H1 (cell line): Measurements from ENCODE around the gene RASD1. TPM values are rescaled to one million over a fixed set of nuclear protein-coding genes. Genes with fewer than 3 reads are reported as not detected.

Experiments used
- CEBPB ChIP-seq: IDR thresholded peaks from 2 replicates; pipeline ENCODE4 v1.6.1; 2012; ENCODE audit warnings: low read depth, low read length
- GTF2F1 ChIP-seq: IDR thresholded peaks from 2 replicates; pipeline ENCODE4 v1.6.1; 2012; ENCODE audit warnings: low read depth, low read length, improper control_type of control experiment, borderline replicate concordance
- PHF8 ChIP-seq: fragments of 200-600 bp; sonication (generic); conservative IDR thresholded peaks from 2 replicates; pipeline ENCODE4 v1.7.1; 2012; ENCODE audit warnings: low read depth, mild to moderate bottlenecking, inconsistent platforms, low read length, moderate library complexity
- POLR2A ChIP-seq, 2 experiments: IDR thresholded peaks; 1 replicate in 1 of 2; 2 replicates in 1 of 2; pipeline ENCODE4 v1.6.1; 2011; ENCODE audit warnings: low read depth in 2 of 2, low read length in 2 of 2, mild to moderate bottlenecking in 2 of 2; ENCODE audit errors: control extremely low read depth in 1 of 2
- SP1 ChIP-seq: IDR thresholded peaks from 2 replicates; pipeline ENCODE4 v1.6.1; 2011; ENCODE audit warnings: low read depth, low read length
- SRF ChIP-seq: IDR thresholded peaks from 2 replicates; pipeline ENCODE4 v1.6.1; 2011; ENCODE audit warnings: mild to moderate bottlenecking, low read depth, low read length, moderate library complexity
- SUZ12 ChIP-seq: fragments of 200-600 bp; sonication (generic); IDR thresholded peaks from 2 replicates; pipeline ENCODE4 v1.6.1; 2012; ENCODE audit warnings: mild to moderate bottlenecking, inconsistent platforms, low read length, moderate library complexity, mixed read lengths
- polyA plus RNA-seq, 7 experiments: library from polyadenylated mRNA; depleted of rRNA in 3 of 7; stranded (reverse) in 5 of 7; unstranded in 2 of 7; fragments of >200 nt in 5 of 7; fragments of 200-250 nt in 2 of 7; gene quantifications; 1 replicate in 5 of 7; 2 replicates in 1 of 7; 4 replicates in 1 of 7; pipeline versions ENCODE4 v1.2.1 to v1.2.3, GENCODE V29; 2011 to 2013; ENCODE audit warnings: missing spikeins in 2 of 7, mixed read lengths in 2 of 7
- total RNA-seq: library from RNA; stranded (reverse); fragmentation: NEBNext Ultra II Directional; extraction: Animal tissue kit (Norgen Biotek cat#: 25700); gene quantifications from 2 replicates; pipeline ENCODE4 v1.2.1, GENCODE V29; 2021

The RASD1 gene
- total and polyA plus RNA-seq, 2 of the 8 experiments (the other 6 are each of a cell fraction or from before 2014, with no cell fraction given) = 2.3 to 2.6 TPM

DNA sequence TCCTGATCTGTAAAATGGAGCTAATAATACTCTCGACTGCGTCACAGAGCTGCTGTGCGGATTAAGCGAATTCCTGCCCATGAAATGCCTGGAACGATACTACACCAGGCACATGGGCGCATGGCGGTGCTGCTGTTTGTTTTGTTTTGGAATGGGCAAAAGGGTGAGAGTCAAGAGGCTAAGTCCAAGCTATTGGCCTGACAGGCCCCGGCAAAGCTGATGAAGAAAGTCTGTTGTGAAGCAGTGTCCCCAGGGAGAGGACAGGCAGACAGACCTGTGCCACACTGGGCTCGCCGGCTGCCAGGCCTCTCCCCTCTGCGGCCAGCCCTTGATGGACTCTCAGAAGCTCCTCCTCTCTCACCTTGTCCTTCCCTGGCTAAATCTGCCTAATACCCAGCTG is 31.3 kb upstream of the RASD1 start (continued):
- no peak for TF ChIP-seq SRF
- TF ChIP-seq PHF8 = no peak
- TF ChIP-seq POLR2A (IDR thresholded peaks at IDR 0.05; ENCODE audit: control extremely low read depth in 1 of 2, low read depth in 2 of 2, low read length in 2 of 2) = no peak
- no peak for TF ChIP-seq SUZ12
- no peak for TF ChIP-seq SP1
- no peak for TF ChIP-seq GTF2F1
- no peak for TF ChIP-seq CEBPB
